Measurements from ENCODE around the gene BMS1.
A peak's percentile ranks its signal among the peaks of the same experiment; 100 is the strongest.
"Not testable (repeated sequence)": the region's sequence is repeated elsewhere in the genome, so short reads cannot be mapped to it uniquely, and the experiment has no call there.

The BMS1 gene

GRCh38 chr10:42844810-42845209 is 62.2 kb downstream of the BMS1 start:
- not testable (repeated sequence) for H3K9me3 Mint-ChIP-seq; H3K36me3 Mint-ChIP-seq (ENCODE audit: insufficient read depth); DNase-seq (ENCODE audit: low spot score in 2 of 2); ATAC-seq (replicated peaks; ENCODE audit: extremely low read depth, poor library complexity, severe bottlenecking); H3K4me1 Mint-ChIP-seq; H3K27ac Mint-ChIP-seq (ENCODE audit: low read depth); H3K4me3 Mint-ChIP-seq
- H3K27me3 Mint-ChIP-seq, result peaks cover 46% of the 10 kb centered on the region

GRCh38 chr10:42847261-42847660 is 64.7 kb downstream of the BMS1 start:
- ATAC-seq (replicated peaks; ENCODE audit: extremely low read depth, poor library complexity, severe bottlenecking); H3K27ac Mint-ChIP-seq (ENCODE audit: low read depth): not testable (repeated sequence)

DNA sequence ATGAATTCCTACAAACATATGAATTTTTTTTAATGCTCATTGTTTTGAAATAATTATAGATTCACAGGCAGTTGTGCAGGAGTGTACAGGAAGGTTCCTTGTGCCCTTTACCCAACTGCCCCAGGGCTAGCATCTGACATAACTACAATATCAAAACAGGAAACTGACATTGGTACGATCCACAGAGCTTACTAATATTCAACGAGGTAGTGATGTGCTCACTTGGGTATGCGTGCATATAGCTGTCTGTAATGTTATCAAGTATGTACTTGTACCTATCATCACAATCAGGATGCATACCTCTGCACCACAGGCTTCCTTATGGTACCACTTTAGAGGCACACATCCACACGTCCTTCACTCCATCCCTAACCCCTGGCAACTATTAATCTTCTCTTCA is 68.3 kb downstream of the BMS1 start:
- ATAC-seq (replicated peaks; ENCODE audit: extremely low read depth, poor library complexity, severe bottlenecking), result no peak
- Mint-ChIP-seq H3K27me3 (peaks cover 63% of the 10 kb centered on the region), H3K9me3 (no peaks in the 10 kb centered on the region), H3K4me3 (no peak overlapping the region), H3K36me3 (ENCODE audit: insufficient read depth) (no peaks in the 10 kb centered on the region), H3K27ac (ENCODE audit: low read depth) (no peak overlapping the region), H3K4me1 (no peaks in the 10 kb centered on the region)
- no peak for DNase-seq (ENCODE audit: low spot score in 2 of 2)

More at GRCh38 chr10:42847261-42847660, 64.7 kb downstream of the BMS1 start:
- H3K36me3 Mint-ChIP-seq (ENCODE audit: insufficient read depth); H3K4me1 Mint-ChIP-seq; H3K9me3 Mint-ChIP-seq; DNase-seq (ENCODE audit: low spot score in 2 of 2); H3K4me3 Mint-ChIP-seq: not testable (repeated sequence)
- H3K27me3 Mint-ChIP-seq, result peaks cover 51% of the 10 kb centered on the region

- peaks cover 95% of the 10 kb centered on the region for H3K27me3 Mint-ChIP-seq
- DNase-seq (ENCODE audit: low spot score in 2 of 2) (no peak), ATAC-seq (replicated peaks; ENCODE audit: extremely low read depth, poor library complexity, severe bottlenecking) (no peak)
- H3K9me3 Mint-ChIP-seq, result no peaks in the 10 kb centered on the region
- H3K27ac Mint-ChIP-seq (ENCODE audit: low read depth), result no peak overlapping the region
- no peak overlapping the region for H3K4me3 Mint-ChIP-seq
- no peaks in the 10 kb centered on the region for H3K36me3 Mint-ChIP-seq (ENCODE audit: insufficient read depth)
- H3K4me1 Mint-ChIP-seq, result no peaks in the 10 kb centered on the region
These were observed 76.7 kb downstream of the BMS1 start for GRCh38 chr10:42859256-42859655.

GRCh38 chr10:42860016-42860415 is 77.4 kb downstream of the BMS1 start:
- H3K9me3 Mint-ChIP-seq; H3K27ac Mint-ChIP-seq (ENCODE audit: low read depth); H3K36me3 Mint-ChIP-seq (ENCODE audit: insufficient read depth); H3K4me1 Mint-ChIP-seq; H3K4me3 Mint-ChIP-seq; DNase-seq (ENCODE audit: low spot score in 2 of 2); ATAC-seq (replicated peaks; ENCODE audit: extremely low read depth, poor library complexity, severe bottlenecking): not testable (repeated sequence)
- H3K27me3 Mint-ChIP-seq, result peaks cover 95% of the 10 kb centered on the region

GRCh38 chr10:42862801-42863200 is 80.2 kb downstream of the BMS1 start:
- not testable (repeated sequence) for H3K4me3 Mint-ChIP-seq; DNase-seq (ENCODE audit: low spot score in 2 of 2); H3K4me1 Mint-ChIP-seq; H3K9me3 Mint-ChIP-seq; H3K27ac Mint-ChIP-seq (ENCODE audit: low read depth); ATAC-seq (replicated peaks; ENCODE audit: extremely low read depth, poor library complexity, severe bottlenecking); H3K36me3 Mint-ChIP-seq (ENCODE audit: insufficient read depth)
- peaks cover 77% of the 10 kb centered on the region for H3K27me3 Mint-ChIP-seq

DNA sequence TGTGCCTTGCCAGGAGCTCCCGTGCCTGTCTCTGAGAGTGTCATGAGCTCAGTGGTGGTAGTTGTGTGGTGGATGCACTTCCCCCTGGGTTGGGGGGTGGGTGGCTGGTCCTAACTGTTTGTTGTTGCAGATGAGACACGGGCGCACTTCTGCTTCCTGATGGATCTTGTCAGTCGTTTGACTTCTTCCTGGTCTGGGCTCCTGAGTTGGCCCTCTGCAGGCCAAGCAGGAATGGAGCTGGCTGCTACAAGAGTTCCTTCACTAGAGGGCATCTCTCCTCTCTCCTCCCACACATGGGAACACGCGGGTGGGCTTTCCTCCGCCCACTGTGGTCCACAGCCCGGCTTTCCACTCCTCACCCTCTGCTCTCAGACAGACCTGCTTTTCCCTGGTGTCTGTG is 82.0 kb downstream of the BMS1 start:
- no peak for DNase-seq (ENCODE audit: low spot score in 2 of 2)
- Mint-ChIP-seq H3K27ac (ENCODE audit: low read depth) (no peak overlapping the region), H3K27me3 (peaks cover 59% of the 10 kb centered on the region), H3K9me3 (no peaks in the 10 kb centered on the region), H3K4me3 (no peak overlapping the region), H3K4me1 (no peaks in the 10 kb centered on the region), H3K36me3 (ENCODE audit: insufficient read depth) (peaks cover 1% of the 10 kb centered on the region)
- no peak for ATAC-seq (replicated peaks; ENCODE audit: extremely low read depth, poor library complexity, severe bottlenecking)

DNA sequence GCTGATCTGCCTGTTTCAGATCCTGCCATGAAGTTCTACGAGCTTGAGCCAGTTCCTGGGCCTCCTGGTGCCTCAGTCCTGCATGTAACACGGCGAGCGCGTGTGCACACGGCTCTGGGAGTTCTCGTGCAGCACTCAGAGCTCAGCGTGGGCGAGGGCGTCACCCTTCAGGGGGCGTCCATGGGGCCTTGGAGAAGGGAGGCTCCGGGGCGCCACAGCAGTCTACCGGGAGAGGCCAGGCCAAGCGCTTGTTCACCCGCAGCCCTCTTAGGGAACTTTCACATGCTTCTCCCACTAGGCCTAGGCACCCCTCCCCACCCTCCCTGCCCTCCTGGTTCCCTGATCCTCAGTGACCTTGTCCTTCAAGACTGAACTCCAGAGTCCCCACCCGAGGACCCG is 83.1 kb downstream of the BMS1 start:
- Mint-ChIP-seq H3K36me3 (ENCODE audit: insufficient read depth) (peaks cover 1% of the 10 kb centered on the region), H3K4me1 (no peaks in the 10 kb centered on the region), H3K27ac (ENCODE audit: low read depth) (no peak overlapping the region), H3K27me3 (peaks cover 49% of the 10 kb centered on the region), H3K4me3 (no peak overlapping the region), H3K9me3 (no peaks in the 10 kb centered on the region)
- ATAC-seq (replicated peaks; ENCODE audit: extremely low read depth, poor library complexity, severe bottlenecking) (no peak), DNase-seq (ENCODE audit: low spot score in 2 of 2) (no peak)

- DNase-seq (ENCODE audit: low spot score in 2 of 2), result no peak
- no peaks in the 10 kb centered on the region for H3K9me3 Mint-ChIP-seq
- H3K4me3 Mint-ChIP-seq, result peak overlapping the region; percentile 53
These were observed 83.8 kb downstream of the BMS1 start for GRCh38 chr10:42866115-42866995.

GRCh38 chr10:42867571-42867970 is 85.0 kb downstream of the BMS1 start:
- peaks cover 45% of the 10 kb centered on the region for H3K27me3 Mint-ChIP-seq
- no peak overlapping the region for H3K27ac Mint-ChIP-seq (ENCODE audit: low read depth)
- H3K4me1 Mint-ChIP-seq, result no peaks in the 10 kb centered on the region
- DNase-seq (ENCODE audit: low spot score in 2 of 2) (no peak), ATAC-seq (replicated peaks; ENCODE audit: extremely low read depth, poor library complexity, severe bottlenecking) (no peak)
- H3K9me3 Mint-ChIP-seq, result no peaks in the 10 kb centered on the region
- no peak overlapping the region for H3K4me3 Mint-ChIP-seq
- H3K36me3 Mint-ChIP-seq (ENCODE audit: insufficient read depth), result peaks cover 1% of the 10 kb centered on the region

More at GRCh38 chr10:42866115-42866995, 83.8 kb downstream of the BMS1 start:
- Mint-ChIP-seq H3K27me3 (peaks cover 46% of the 10 kb centered on the region), H3K4me1 (no peaks in the 10 kb centered on the region), H3K36me3 (ENCODE audit: insufficient read depth) (peaks cover 1% of the 10 kb centered on the region), H3K27ac (ENCODE audit: low read depth) (no peak overlapping the region)
- no peak for ATAC-seq (replicated peaks; ENCODE audit: extremely low read depth, poor library complexity, severe bottlenecking)

GRCh38 chr10:42868530-42868929 is 85.9 kb downstream of the BMS1 start:
- no peak for ATAC-seq (replicated peaks; ENCODE audit: extremely low read depth, poor library complexity, severe bottlenecking)
- Mint-ChIP-seq H3K4me1 (no peaks in the 10 kb centered on the region), H3K27me3 (peaks cover 36% of the 10 kb centered on the region), H3K27ac (ENCODE audit: low read depth) (no peak overlapping the region), H3K9me3 (no peaks in the 10 kb centered on the region), H3K4me3 (no peak overlapping the region), H3K36me3 (ENCODE audit: insufficient read depth) (peaks cover 1% of the 10 kb centered on the region)
- DNase-seq (ENCODE audit: low spot score in 2 of 2), result no peak

GRCh38 chr10:42869977-42870350 is 87.4 kb downstream of the BMS1 start:
- Mint-ChIP-seq H3K36me3 (ENCODE audit: insufficient read depth) (peaks cover 1% of the 10 kb centered on the region), H3K27me3 (peaks cover 21% of the 10 kb centered on the region), H3K9me3 (no peaks in the 10 kb centered on the region), H3K4me1 (no peaks in the 10 kb centered on the region), H3K4me3 (no peak overlapping the region), H3K27ac (ENCODE audit: low read depth) (no peak overlapping the region)
- DNase-seq (ENCODE audit: low spot score in 2 of 2), result no peak
- no peak for ATAC-seq (replicated peaks; ENCODE audit: extremely low read depth, poor library complexity, severe bottlenecking)

- not testable (repeated sequence) for H3K4me1 Mint-ChIP-seq; DNase-seq (ENCODE audit: low spot score in 2 of 2); H3K36me3 Mint-ChIP-seq (ENCODE audit: insufficient read depth); H3K27ac Mint-ChIP-seq (ENCODE audit: low read depth); H3K4me3 Mint-ChIP-seq; H3K9me3 Mint-ChIP-seq; ATAC-seq (replicated peaks; ENCODE audit: extremely low read depth, poor library complexity, severe bottlenecking)
- peaks cover 13% of the 10 kb centered on the region for H3K27me3 Mint-ChIP-seq
These were observed 88.6 kb downstream of the BMS1 start for GRCh38 chr10:42871138-42871641.
